Fibroblast of pulmonary artery (primary cell): ENCODE data around the gene TOX3.

Experiments
- DNase-seq: peaks from one replicate; pipeline ENCODE4 v3.0.0-alpha.2; 2010; ENCODE audit warnings: low read depth
- H3K4me3 ChIP-seq: replicated peaks from 2 replicates; pipeline ENCODE4 v1.5.1; 2011; ENCODE audit warnings: low read depth, mild to moderate bottlenecking, control low read depth, low read length, moderate library complexity
- TF ChIP-seq, protein P1 (sequence below): IDR thresholded peaks from 2 replicates; pipeline ENCODE4 v1.5.1; 2011; ENCODE audit warnings: mild to moderate bottlenecking, control low read depth, low read length, inconsistent platforms; ENCODE audit errors: missing control alignments

Gene TOX3

DNA sequence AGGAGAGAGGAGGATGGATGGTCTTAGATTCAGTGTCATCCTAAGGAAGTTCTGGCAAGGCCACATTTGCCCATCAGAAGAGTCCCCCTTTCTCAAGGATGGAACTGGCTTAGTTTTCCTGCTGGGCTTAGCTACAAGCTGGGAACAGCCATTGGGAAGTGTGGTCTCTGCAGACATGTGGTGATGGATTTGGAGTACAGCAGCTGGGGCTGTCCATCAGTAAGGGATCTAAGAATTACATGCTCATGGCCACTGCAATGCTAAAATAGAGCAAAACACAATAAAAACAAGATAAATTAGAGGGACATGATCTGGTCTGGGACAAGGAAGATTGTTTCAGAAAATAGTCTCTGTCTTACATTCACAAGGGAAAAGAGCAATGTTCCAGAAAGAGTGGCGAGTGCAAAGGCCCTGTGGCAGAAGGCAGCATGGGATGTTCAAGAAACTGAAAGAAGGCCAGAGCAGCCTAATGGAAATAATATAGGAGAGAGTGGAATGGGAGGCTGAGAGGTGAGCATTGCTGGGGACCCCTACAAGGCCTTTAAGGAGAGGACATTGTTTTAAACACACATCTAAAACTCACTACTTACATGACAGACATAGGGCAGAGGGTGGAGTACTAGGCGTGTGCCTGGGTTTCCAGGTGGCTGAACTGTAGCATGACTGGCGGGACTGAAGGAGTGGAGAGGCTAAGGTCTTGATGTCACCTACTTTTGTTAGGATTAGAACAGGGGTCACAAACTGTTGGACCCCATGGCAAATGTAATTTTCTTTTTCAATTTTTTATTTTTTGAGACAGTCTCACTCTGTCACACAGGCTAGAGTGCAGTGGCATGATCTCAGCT, 17.0 kb upstream of the TOX3 start:
- no peak overlapping the region for H3K4me3 ChIP-seq
- no peak for DNase-seq
- TF ChIP-seq, protein P1, sequence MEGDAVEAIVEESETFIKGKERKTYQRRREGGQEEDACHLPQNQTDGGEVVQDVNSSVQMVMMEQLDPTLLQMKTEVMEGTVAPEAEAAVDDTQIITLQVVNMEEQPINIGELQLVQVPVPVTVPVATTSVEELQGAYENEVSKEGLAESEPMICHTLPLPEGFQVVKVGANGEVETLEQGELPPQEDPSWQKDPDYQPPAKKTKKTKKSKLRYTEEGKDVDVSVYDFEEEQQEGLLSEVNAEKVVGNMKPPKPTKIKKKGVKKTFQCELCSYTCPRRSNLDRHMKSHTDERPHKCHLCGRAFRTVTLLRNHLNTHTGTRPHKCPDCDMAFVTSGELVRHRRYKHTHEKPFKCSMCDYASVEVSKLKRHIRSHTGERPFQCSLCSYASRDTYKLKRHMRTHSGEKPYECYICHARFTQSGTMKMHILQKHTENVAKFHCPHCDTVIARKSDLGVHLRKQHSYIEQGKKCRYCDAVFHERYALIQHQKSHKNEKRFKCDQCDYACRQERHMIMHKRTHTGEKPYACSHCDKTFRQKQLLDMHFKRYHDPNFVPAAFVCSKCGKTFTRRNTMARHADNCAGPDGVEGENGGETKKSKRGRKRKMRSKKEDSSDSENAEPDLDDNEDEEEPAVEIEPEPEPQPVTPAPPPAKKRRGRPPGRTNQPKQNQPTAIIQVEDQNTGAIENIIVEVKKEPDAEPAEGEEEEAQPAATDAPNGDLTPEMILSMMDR, result no peak

DNA sequence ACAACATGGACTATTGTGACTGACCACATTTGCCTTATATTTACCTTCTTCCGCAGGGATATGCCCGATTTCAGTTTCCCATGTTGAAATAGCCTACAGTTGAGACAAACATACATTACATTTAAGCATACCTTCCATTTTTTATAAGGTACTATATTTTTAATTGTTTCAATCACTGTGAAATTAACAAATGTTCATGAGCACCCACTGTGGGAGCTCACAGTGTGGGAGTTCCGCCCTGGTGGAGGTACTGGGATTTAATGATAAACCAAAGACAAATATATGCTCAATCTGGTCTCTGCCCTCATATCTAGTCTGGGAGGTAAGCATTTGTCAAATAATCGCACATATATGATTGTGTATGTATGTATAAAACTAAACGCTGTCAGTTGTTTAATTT, 15.8 kb upstream of the TOX3 start:
- no peak for DNase-seq
- TF ChIP-seq, protein P1, result no peak
- no peak overlapping the region for H3K4me3 ChIP-seq

- TF ChIP-seq, protein P1, result no peak
- H3K4me3 ChIP-seq, result no peak overlapping the region
- DNase-seq, result no peak
These were observed 15.2 kb upstream of the TOX3 start for GRCh38 chr16:52561910-52562741.

GRCh38 chr16:52558448-52558847, 11.5 kb upstream of the TOX3 start:
- DNase-seq, result no peak
- TF ChIP-seq, protein P1, result no peak

DNA sequence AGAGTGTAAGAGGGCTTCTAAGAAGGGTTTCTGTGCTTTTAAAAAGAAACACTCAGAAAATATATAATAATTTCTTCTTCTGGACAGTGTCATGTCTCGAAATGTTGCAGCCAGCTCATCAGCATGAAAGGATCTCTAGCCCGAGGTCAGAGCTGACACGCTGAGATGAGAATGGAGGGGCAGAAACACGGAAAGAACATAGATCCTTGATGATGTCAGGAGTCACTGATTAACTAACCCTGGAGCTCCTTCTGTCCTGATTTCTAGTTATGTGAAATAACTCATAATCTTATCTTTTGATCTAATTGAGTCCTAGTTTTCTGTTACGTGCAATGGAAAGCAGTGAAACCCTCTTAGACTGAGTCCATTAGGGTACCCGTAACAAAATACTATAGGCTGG, 10.3 kb upstream of the TOX3 start:
- DNase-seq, result no peak
- no peak overlapping the region for H3K4me3 ChIP-seq
- TF ChIP-seq, protein P1, result no peak

More at GRCh38 chr16:52558448-52558847, 11.5 kb upstream of the TOX3 start:
- no peak overlapping the region for H3K4me3 ChIP-seq

- H3K4me3 ChIP-seq, result no peak overlapping the region
- TF ChIP-seq, protein P1, result no peak
- DNase-seq, result no peak
These were observed 9.1 kb upstream of the TOX3 start for GRCh38 chr16:52556083-52556482.
